K562 (cell line): Measurements from ENCODE around the gene TDRD9. TPM values are rescaled to one million over a fixed set of nuclear protein-coding genes. Genes with fewer than 3 reads are reported as not detected.

ENCODE experiments used
- ATAC-seq: fragments of 200-7000 bp; cut with Tn5 transposase; 3 replicates; pipeline ENCODE4 v1.9.1; 2020; ENCODE audit warnings: moderate library complexity
- BruUV-seq: library from RNA; stranded (reverse); fragments of 400-500 nt; replicated peaks from 2 replicates; lab custom pipeline; 2021; lab: Mats Ljungman, UMichigan
- CTCF ChIA-PET: fragments of 300-600 bp; formaldehyde crosslinking; extraction: SDS; loops from one replicate; lab custom pipeline; 2021; ENCODE audit warnings: low intra/inter-chr PET ratio; lab: Yijun Ruan, JAX
- POLR2A ChIA-PET: fragments of 300-600, 350-650 bp; sonication (Branson Sonifier 250); formaldehyde crosslinking; extraction: SDS; loops from one replicate; lab custom pipeline; 2021; ENCODE audit warnings: antibody characterized with exemption, inconsistent platforms; lab: Yijun Ruan, JAX
- DNase-seq, 4 experiments: peaks; one replicate each; pipeline versions ENCODE4 v3.0.0 to v3.0.0-alpha.2; 2011 to 2018; ENCODE audit warnings: low spot score in 3 of 4, mixed read lengths in 3 of 4; ENCODE audit errors: extremely low read depth in 1 of 4
- FAIRE-seq: peaks from 2 replicates; lab custom pipeline; 2011; peaks lifted over from hg19 to GRCh38; lab: Jason Lieb, UNC
- H2AFZ ChIP-seq: 2 replicates; pipeline ENCODE4 v1.6.0; 2011; ENCODE audit warnings: low read depth, low read length, control low read depth, inconsistent platforms
- H3K27ac ChIP-seq: fragments of 200-600 bp; 3 replicates; pipeline ENCODE4 v1.8.0; 2011; ENCODE audit warnings: low read depth, mild to moderate bottlenecking, control low read depth, inconsistent platforms, low read length, moderate library complexity, mixed read lengths; ENCODE audit errors: extremely low read depth
- H3K27me3 ChIP-seq, 2 experiments: fragments of 300-600 bp in 1 of 2; 2 replicates in 1 of 2; 3 replicates in 1 of 2; pipeline versions ENCODE4 v1.6.0 to v1.8.0; 2011; ENCODE audit warnings: inconsistent platforms in 2 of 2, low read length in 2 of 2, mild to moderate bottlenecking in 1 of 2, mixed read lengths in 1 of 2, moderate library complexity in 1 of 2; ENCODE audit not compliant: control insufficient read depth in 2 of 2, insufficient read depth in 2 of 2
- H3K36me3 ChIP-seq: fragments of 300-600 bp; 3 replicates; pipeline ENCODE4 v1.8.0; 2011; ENCODE audit warnings: mild to moderate bottlenecking, low read length, inconsistent platforms; ENCODE audit not compliant: control insufficient read depth, insufficient read depth
- H3K4me1 ChIP-seq, 2 experiments: fragments of 200-600 bp in 1 of 2; replicated peaks in 1 of 2; 2 replicates in 1 of 2; 3 replicates in 1 of 2; pipeline versions ENCODE4 v1.5.1 to v1.8.0; 2011; ENCODE audit warnings: inconsistent platforms in 2 of 2, low read length in 2 of 2, mild to moderate bottlenecking in 1 of 2, mixed read lengths in 1 of 2, moderate library complexity in 1 of 2; ENCODE audit not compliant: control insufficient read depth in 2 of 2, insufficient read depth in 2 of 2
- H3K4me2 ChIP-seq: 2 replicates; pipeline ENCODE4 v1.6.1; 2011; ENCODE audit warnings: low read length, control low read depth, inconsistent platforms, mixed read lengths; ENCODE audit not compliant: insufficient read depth
- H3K4me3 ChIP-seq: fragments of 200-600 bp; sonication (generic), shearing (Covaris generic); 2 replicates; pipeline ENCODE4 v1.5.1; 2016; ENCODE audit warnings: control low read depth, inconsistent platforms
- H3K79me2 ChIP-seq: fragments of 200-600 bp; 3 replicates; pipeline ENCODE4 v1.8.0; 2011; ENCODE audit warnings: low read length, inconsistent platforms; ENCODE audit not compliant: control insufficient read depth, insufficient read depth
- H3K9ac ChIP-seq, 2 experiments: 2 replicates each; pipeline versions ENCODE4 v1.6.0 to v1.6.1; 2011; ENCODE audit warnings: low read depth in 2 of 2, low read length in 2 of 2, control low read depth in 1 of 2, inconsistent platforms in 1 of 2, mild to moderate bottlenecking in 1 of 2, mixed read lengths in 1 of 2; ENCODE audit not compliant: insufficient read depth in 1 of 2
- H3K9me1 ChIP-seq: one replicate; pipeline ENCODE4 v1.6.0; 2011; ENCODE audit warnings: inconsistent platforms, mild to moderate bottlenecking, low read length, moderate library complexity; ENCODE audit not compliant: control insufficient read depth, insufficient read depth
- H3K9me3 ChIP-seq: replicated peaks from 2 replicates; pipeline ENCODE4 v1.5.1; 2011; ENCODE audit warnings: low read depth, low read length, inconsistent platforms; ENCODE audit not compliant: control insufficient read depth, insufficient read depth
- H4K20me1 ChIP-seq: replicated peaks from 2 replicates; pipeline ENCODE4 v1.6.1; 2011; ENCODE audit warnings: low read length, inconsistent platforms, mixed read lengths; ENCODE audit not compliant: control insufficient read depth, insufficient read depth
- ATF7 ChIP-seq: fragments of 450-650 bp; IDR thresholded peaks from 2 replicates; pipeline ENCODE4 v1.7.1; 2014; ENCODE audit warnings: mild to moderate bottlenecking, moderate library complexity
- BRF2 ChIP-seq: IDR thresholded peaks from 3 replicates; pipeline ENCODE4 v1.6.1; 2011; ENCODE audit warnings: borderline replicate concordance, mild to moderate bottlenecking; ENCODE audit not compliant: insufficient read length, insufficient read depth
- HDAC8 ChIP-seq: fragments of 450-650 bp; IDR thresholded peaks from 2 replicates; pipeline ENCODE4 v1.6.1; 2016; ENCODE audit warnings: mild to moderate bottlenecking, missing genetic modification characterization, moderate library complexity, missing compliant biosample characterization
- HDGF ChIP-seq: fragments of 450-650 bp; IDR thresholded peaks from 2 replicates; pipeline ENCODE4 v1.6.1; 2016
- HNRNPLL ChIP-seq: fragments of 200-400 bp; formaldehyde crosslinking; IDR thresholded peaks from 2 replicates; pipeline ENCODE4 v1.6.1; 2017; ENCODE audit warnings: low read length, low read depth, mild to moderate bottlenecking; ENCODE audit not compliant: poor library complexity, severe bottlenecking
- ILK ChIP-seq: fragments of 450-650 bp; IDR thresholded peaks from 2 replicates; pipeline ENCODE4 v1.6.1; 2016; ENCODE audit warnings: missing genetic modification characterization, low read depth, mild to moderate bottlenecking, missing compliant biosample characterization, moderate library complexity, borderline replicate concordance
- SNAPC5 ChIP-seq: fragments of 250-450 bp; sonication (Bioruptor Pico); IDR thresholded peaks from 2 replicates; pipeline ENCODE4 v1.8.0; 2021; ENCODE audit warnings: moderate library complexity, mild to moderate bottlenecking, inconsistent platforms
- TCF7L2 ChIP-seq: fragments of 150-350 bp; IDR thresholded peaks from 2 replicates; pipeline ENCODE4 v1.6.1; 2016; ENCODE audit warnings: low read depth, mild to moderate bottlenecking, low read length, moderate library complexity
- TEAD2 ChIP-seq: fragments of 450-650 bp; IDR thresholded peaks from 2 replicates; pipeline ENCODE4 v1.6.1; 2016; ENCODE audit warnings: missing genetic modification characterization, control low read depth, missing compliant biosample characterization
- ZNF408 ChIP-seq: fragments of 250-450 bp; sonication (Bioruptor Pico); IDR thresholded peaks from 2 replicates; pipeline ENCODE4 v1.4.0; 2020; ENCODE audit warnings: low read depth, mild to moderate bottlenecking, moderate library complexity
- ZNF561 ChIP-seq: fragments of 450-650 bp; formaldehyde crosslinking; conservative IDR thresholded peaks from 2 replicates; pipeline ENCODE4 v1.4.0; 2020; ENCODE audit warnings: mild to moderate bottlenecking, moderate library complexity
- WGBS: fragments of 100-300 bp; shearing (Covaris generic); methylation state at CpG from one replicate; pipeline ENCODE4 v1.1.6; 2016; ENCODE audit warnings: low coverage, mixed read lengths; ENCODE audit not compliant: insufficient coverage; ENCODE audit errors: missing lambda C conversion rate; 5-methylcytosine and 5-hydroxymethylcytosine counted together
- in situ Hi-C: fragments of 300-500 bp; cut with MboI; formaldehyde crosslinking; loops from 4 replicates; pipeline ENCODE4 v1.15.0; 2018; ENCODE audit warnings: inconsistent platforms, mixed read lengths
- intact Hi-C: fragments of 100-400 bp; cut with micrococcal nuclease; formaldehyde crosslinking; loops from 2 replicates; pipeline ENCODE4 v1.14.2; 2022
- polyA plus RNA-seq, 8 experiments: library from polyadenylated mRNA; depleted of rRNA in 4 of 8; stranded (reverse) in 5 of 8; unstranded in 3 of 8; fragments of >200 nt; fragmentation: Nextera tagmentation in 2 of 8; fragmentation: Illumina TruSeq in 1 of 8; extraction: Ambion mirVana in 2 of 8; extraction: Trizol in 1 of 8; gene quantifications; 2 replicates each; pipeline versions ENCODE4 v1.2.1 to v1.2.3, GENCODE V29; 2011 to 2014; ENCODE audit warnings: inconsistent platforms in 1 of 8, missing spikeins in 1 of 8
- total RNA-seq, 7 experiments: library from RNA; depleted of rRNA in 6 of 7; stranded (reverse); fragments of >200 nt in 6 of 7; fragmentation: Illumina TruSeq in 2 of 7; extraction: Trizol in 2 of 7; gene quantifications; 2 replicates each; pipeline versions ENCODE4 v1.2.1 to v1.2.3, GENCODE V29; 2011 to 2021; ENCODE audit warnings: low replicate concordance in 1 of 7
- TF ChIP-seq, protein P1 (sequence below): sonication (generic); formaldehyde crosslinking; IDR thresholded peaks from 2 replicates; pipeline ENCODE4 v1.8.1; 2023; ENCODE audit warnings: mild to moderate bottlenecking, missing genetic modification reagents
- TF ChIP-seq, protein P2 (sequence below), 2 experiments: IDR thresholded peaks in 1 of 2; conservative IDR thresholded peaks in 1 of 2; 2 replicates each; pipeline ENCODE4 v1.6.1; 2016; ENCODE audit warnings: low read depth in 2 of 2, mild to moderate bottlenecking in 1 of 2, missing compliant biosample characterization in 1 of 2, missing genetic modification characterization in 1 of 2, moderate library complexity in 1 of 2

The TDRD9 gene
- total and polyA plus RNA-seq, 9 of the 15 experiments (the other 6 are each of a cell fraction or from before 2014, with no cell fraction given): 0.04 to 0.14 (median 0.04) TPM; not detected in 5

- TF ChIP-seq, protein P1, sequence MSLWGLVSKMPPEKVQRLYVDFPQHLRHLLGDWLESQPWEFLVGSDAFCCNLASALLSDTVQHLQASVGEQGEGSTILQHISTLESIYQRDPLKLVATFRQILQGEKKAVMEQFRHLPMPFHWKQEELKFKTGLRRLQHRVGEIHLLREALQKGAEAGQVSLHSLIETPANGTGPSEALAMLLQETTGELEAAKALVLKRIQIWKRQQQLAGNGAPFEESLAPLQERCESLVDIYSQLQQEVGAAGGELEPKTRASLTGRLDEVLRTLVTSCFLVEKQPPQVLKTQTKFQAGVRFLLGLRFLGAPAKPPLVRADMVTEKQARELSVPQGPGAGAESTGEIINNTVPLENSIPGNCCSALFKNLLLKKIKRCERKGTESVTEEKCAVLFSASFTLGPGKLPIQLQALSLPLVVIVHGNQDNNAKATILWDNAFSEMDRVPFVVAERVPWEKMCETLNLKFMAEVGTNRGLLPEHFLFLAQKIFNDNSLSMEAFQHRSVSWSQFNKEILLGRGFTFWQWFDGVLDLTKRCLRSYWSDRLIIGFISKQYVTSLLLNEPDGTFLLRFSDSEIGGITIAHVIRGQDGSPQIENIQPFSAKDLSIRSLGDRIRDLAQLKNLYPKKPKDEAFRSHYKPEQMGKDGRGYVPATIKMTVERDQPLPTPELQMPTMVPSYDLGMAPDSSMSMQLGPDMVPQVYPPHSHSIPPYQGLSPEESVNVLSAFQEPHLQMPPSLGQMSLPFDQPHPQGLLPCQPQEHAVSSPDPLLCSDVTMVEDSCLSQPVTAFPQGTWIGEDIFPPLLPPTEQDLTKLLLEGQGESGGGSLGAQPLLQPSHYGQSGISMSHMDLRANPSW: no peak
- TF ChIP-seq TEAD2 (no peak), ZNF408 (CRISPR knock-in tag) (no peak), HNRNPLL (no peak)
Measured at GRCh38 chr14:104016873-104017650, 88.8 kb downstream of the TDRD9 start (continued).

DNA sequence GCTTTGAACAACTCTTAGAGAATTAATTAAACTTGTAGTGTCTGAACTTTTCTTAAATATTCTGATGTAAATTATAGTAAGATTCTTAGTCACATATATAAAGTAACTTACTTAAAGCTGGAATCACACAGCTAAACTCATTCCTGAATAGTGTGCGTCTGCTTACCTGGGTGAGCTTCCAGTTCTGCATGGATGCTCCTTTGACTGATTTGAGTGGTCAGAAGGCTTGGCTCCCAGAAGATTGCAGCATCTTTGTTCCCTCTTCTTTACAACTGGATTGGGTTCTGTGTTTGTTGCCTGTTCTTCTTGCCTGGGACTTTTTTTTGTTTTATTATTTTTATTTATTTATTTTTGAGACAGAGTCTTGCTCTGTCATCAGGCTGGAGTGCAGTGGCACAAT is 90.8 kb downstream of the TDRD9 start:
- H3K9me1 ChIP-seq: no peaks in the 10 kb centered on the region
- H3K79me2 ChIP-seq: no peaks in the 10 kb centered on the region
- no TSS peak for BruUV-seq
- no peak overlapping the region for H3K4me2 ChIP-seq
- ATAC-seq (no peak), FAIRE-seq (no peak), DNase-seq (no peak)
- 6% methylated on average over 1 of the region's 1 CpG for WGBS
- H3K4me3 ChIP-seq: no peak overlapping the region
- no peak overlapping the region for H2AFZ ChIP-seq
- H3K27me3 ChIP-seq: peaks cover 0 to 17% of the 10 kb centered on the region in 2 experiments; a peak in 3 of 5 replicates
- POLR2A ChIA-PET: no interaction called here
- no peak overlapping the region for H3K9ac ChIP-seq
- in situ Hi-C loops: no loop called here
- H3K4me1 ChIP-seq: no peaks in the 10 kb centered on the region
- H3K9me3 ChIP-seq: no peaks in the 10 kb centered on the region
- CTCF ChIA-PET: no interaction called here
- H4K20me1 ChIP-seq: no peaks in the 10 kb centered on the region
- H3K36me3 ChIP-seq: no peaks in the 10 kb centered on the region
- intact Hi-C loops: no loop called here
- no peak overlapping the region for H3K27ac ChIP-seq
- TF ChIP-seq BRF2 (no peak), ZNF561 (CRISPR knock-in tag) (no peak), ILK (no peak), SNAPC5 (no peak), HDAC8 (tag) (no peak), HDGF (no peak), TCF7L2 (no peak), ATF7 (no peak)
- TF ChIP-seq, protein P2, sequence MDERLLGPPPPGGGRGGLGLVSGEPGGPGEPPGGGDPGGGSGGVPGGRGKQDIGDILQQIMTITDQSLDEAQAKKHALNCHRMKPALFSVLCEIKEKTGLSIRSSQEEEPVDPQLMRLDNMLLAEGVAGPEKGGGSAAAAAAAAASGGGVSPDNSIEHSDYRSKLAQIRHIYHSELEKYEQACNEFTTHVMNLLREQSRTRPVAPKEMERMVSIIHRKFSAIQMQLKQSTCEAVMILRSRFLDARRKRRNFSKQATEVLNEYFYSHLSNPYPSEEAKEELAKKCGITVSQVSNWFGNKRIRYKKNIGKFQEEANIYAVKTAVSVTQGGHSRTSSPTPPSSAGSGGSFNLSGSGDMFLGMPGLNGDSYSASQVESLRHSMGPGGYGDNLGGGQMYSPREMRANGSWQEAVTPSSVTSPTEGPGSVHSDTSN (CRISPR knock-in tag; IDR thresholded peaks at IDR 0.05; ENCODE audit: low read depth): no peak
- TF ChIP-seq, protein P2 (tag; conservative IDR thresholded peaks at IDR 0.05; ENCODE audit: low read depth): no peak
